NCI-H1436 treated with DMSO at 0.1 percent for 48 hours (cell line): ENCODE data around the gene CRTAC1.

Experiments
- DNase-seq: peaks from one replicate; lab custom pipeline; 2025; lab: John Stamatoyannopoulos, UW

Gene CRTAC1

DNA sequence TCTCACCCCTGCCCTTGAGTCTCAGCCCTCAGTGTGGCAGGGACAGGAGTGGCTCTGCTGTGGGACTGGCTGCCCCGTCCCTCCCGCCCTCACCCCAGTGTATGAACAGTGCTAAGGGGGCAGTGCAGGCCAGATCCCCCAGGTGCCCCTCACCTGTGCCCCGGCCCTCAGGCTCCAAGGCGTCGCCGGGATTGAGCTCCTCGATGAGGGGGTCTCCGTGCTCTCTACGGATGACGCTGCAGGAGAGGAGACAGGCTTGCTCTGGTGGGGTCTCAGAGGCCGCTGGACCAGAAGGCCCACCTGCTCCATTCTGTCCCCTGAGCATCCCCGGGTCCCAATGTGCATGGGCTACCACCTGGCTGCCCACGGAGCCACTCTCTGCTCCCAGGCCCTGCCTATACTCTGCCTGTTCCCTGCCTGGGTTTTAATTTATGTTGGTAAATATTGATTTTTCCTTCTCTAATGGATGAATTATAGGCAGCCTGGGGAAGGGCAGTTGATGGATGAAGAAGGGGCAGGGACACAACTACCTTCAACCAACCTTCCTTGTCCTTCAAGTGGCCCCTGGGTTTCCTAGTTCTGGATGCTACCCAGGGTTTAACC lies 133.6 kb downstream of the CRTAC1 start:
- no peak for DNase-seq

DNA sequence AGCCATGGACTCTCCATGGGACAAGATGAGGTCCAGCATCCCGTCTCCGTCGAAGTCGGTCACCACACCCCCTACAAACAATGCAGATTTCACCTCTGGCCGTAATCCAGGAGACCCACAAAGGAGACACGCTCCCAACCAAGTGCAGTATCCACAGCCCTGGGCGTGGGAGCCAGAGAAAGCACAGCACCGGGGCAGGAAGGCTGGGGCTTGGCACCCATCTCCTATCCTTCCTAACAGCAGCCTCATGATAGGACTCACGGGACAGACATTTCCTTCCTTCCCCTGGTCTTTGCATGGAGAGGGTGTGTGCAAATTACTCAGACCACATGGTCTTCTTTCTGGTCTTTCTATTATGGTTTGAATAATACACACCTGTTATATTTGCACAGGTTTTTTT lies 134.5 kb downstream of the CRTAC1 start:
- no peak for DNase-seq

DNA sequence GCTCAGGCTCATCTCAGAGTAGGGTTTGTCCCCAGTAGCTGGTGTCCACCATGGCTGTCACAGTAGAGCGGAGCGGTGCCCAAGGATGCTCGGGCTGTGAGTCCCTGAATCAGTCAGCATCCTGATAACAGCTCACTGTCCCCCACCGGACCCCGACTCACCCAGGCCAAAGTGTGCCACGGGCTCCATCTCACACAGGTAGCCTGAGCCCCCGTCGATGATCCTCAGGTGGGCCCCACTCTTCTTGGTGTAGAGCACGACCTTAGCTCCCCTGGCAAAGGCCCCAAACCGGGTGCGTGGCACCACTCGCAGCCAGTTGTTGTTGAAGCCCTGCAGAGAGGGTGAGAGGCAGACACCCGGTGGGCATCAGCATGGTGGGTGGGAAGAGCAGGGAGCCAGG lies 135.3 kb downstream of the CRTAC1 start:
- DNase-seq = no peak

DNA sequence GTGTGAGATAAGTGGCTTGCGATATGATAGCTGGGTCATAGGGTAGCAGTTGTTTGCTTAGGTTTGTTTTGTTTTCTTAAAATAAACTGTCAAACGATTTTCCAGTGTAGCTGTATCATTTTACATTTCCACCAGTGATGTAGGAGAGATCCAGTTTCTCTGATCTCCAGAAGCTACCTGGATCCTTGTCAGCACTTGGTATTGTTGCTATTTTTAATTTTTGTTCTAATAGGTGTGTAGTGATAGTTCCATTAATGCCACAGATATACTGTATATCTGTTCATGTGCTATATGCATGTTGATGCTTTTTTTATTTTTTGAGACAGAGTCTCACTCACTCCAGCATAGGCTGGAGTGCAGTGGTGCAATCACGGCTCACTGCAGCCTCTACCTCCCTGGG lies 136.3 kb downstream of the CRTAC1 start:
- DNase-seq = no peak

DNA sequence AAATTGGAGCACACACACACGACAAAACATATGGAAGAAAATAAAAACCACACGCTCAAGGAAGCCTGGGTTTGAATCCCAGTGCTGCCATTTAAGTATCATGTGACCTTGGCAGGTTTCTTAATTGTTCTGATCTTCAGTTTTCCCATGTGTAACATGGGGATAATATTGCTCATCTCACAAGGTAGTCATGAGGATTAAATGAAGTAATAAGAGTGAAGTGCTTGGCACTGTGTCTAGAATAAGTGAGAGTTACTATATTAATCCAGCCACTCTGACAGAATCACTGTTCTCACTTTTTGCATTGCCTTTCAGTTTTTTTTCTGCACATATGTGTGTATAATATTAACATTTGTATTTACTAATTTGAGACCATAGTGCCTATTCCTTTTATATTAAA lies 137.5 kb downstream of the CRTAC1 start:
- no peak for DNase-seq

DNA sequence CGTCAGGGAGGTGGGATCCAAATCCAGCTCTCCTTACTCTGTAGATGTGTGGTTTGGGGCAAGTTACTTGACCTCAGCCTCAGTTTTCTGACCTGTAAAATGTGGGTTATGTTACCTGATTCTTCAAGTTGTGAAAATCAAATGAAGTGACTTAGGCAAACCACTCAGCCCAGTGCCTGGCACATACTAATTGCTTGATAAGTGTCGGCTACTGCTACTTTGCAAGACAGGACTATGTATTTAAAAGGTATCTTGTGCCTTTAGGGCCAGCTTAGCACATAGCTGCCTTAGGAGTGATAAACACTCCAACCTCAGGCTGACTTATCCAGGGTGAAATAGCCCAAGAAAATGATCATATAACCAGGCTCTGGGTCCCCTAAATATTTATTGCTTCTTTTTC lies 137.9 kb downstream of the CRTAC1 start:
- DNase-seq = no peak

DNA sequence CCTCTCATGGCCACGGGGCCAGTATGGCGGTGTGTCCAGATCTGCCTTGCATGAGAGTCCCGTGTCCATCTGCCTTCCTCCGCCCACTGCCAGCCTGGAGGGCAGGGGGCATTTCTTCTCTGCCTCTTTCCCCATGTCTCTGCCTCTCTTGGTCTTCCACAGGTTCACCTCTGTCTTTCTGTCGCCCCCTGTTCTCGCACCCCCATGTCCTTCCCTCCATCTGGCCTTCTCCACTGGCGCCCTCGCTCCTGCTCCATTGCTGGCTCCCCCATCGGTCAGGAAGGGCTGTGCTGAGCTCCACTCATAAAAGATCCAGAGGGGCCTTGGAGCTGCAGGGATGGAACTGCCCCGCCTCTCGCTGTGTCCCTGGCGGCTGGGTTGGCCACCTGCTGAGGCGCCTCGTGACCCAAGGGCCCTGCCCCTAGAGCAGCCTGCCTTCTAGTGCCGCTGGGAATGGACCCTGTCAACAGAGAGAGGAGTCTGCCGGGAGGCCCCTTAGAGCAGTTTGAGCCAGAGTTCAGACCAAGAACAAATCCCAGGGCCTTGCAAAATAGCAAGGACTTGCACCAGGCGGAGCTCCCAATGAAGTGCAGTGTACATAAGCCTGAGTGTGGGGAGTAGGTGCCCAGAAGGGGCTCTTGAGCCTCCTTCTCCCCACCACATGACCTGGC lies 138.8 kb downstream of the CRTAC1 start:
- DNase-seq = no peak

DNA sequence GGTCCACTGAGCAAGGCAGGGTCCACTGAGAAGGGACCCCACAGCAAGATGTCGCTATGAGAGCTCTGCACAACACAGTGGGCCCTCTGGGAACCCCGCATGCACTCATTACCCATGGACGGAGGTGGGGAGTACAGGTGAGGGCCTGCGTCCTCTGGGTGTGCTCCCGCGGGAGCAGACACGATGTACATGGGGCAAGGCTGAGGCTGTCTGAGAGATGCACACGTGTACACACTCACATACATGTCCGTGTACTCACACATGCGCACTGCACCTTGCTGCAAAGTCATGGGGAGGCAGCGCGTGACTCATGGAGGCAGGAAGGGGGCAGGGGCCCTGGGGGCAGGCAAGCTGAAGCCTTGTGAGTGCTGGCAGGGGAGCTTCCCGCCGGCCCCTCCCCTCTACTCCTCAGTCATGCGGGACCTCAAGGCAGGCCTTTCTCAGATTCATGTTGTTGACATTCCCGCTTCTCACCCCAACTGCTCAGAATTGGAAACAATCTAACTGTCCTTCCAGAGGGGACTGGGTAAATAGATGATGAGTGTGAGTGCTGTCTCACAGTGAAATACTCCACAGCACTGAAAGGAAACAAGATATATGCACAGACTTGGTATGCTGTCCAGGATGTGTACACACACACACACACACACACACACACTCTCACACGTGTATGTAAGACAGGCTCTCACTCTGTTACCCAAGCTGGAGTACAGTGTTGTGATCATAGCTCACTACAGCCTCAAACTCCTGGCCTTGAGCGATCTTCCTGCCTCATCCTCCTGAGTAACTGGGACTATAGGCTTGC lies 140.8 kb downstream of the CRTAC1 start:
- peak; percentile 54 for DNase-seq

DNA sequence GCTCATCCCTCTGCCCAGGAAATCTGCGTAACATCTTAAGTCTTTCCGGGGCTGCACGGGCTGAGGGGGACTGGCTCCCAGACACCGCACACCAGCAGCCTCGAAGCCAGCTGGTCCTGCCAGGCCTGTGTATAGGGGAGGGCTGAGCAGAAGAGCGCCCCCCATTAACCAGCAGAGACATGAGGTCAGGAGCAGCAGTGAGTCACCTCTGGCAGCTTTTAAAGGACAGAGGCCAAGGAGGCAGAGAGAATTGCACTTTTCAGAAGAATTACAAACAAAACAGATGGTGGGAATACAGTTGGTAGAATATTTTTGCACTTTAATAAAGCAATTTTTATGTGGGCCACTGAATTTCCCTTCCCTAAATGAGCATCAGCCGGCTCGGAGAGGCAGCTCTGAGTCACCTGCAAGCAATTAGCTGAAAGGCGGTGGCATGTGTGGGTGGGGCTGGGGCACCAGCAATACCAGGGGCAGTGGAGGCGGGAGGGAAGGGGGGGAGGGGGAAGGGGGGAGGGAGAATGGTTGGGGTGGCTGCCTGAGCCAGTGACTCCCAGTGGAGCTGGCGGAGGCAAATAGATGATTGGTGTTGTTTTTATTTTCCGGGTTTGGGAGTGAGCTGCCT lies 141.7 kb downstream of the CRTAC1 start:
- peak; percentile 61 for DNase-seq

DNA sequence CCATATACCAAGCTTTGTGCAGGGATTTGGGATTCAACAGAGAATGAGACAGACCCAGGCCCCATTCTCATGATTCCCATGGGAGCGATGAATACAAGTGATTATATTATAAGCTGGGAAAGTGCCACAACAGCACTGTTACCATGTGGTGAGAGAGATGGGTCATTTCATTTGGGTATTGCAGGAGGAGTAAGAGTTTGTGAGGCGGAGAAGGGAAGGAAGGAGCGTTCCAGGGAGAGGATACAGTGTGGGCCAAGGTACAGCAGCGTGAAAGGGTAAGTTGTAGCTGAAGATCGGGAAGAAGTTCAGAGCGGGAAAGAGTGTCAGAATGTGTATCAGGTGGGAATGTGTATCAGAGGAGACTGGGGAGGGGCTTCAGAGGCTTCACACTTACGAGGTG lies 142.3 kb downstream of the CRTAC1 start:
- no peak for DNase-seq

DNA sequence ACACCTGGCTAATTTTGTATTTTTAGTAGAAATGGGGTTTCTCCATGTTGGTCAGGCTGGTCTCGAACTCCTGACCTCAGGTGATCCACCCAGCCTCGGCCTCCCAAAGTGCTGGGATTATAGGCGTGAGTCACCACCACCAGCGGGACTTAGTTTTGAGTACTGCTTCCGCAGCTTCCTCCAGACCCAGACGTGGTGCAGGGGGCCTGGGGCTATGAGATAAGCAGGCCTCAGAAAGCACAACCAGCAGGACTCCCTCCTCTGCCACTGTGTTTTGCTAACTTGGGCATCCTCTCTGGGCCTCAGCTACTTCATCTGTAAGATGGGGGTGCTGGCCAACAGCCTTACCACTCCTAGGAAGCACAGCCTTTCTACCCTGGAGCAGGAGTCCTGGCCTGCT lies 143.0 kb downstream of the CRTAC1 start:
- DNase-seq = no peak

DNA sequence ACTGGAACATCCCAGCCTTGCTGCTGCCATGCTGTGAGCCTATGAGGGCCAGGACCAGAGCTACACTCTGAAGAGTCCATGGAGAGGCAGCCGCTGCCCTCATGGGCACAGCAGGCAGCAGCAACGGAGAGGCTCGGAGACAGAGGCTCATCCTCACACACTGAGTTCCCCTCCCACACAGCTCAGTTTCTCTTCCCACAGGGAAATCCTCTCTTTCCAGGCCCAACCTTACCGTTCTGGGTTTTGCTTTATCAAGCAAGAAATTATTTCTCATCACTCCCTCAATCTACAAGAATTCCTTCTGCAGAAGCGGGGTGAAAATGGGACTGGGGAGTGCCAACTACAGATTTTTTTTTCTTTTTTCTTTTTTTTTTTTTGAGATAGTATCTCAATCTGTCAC lies 144.1 kb downstream of the CRTAC1 start:
- DNase-seq = no peak

DNA sequence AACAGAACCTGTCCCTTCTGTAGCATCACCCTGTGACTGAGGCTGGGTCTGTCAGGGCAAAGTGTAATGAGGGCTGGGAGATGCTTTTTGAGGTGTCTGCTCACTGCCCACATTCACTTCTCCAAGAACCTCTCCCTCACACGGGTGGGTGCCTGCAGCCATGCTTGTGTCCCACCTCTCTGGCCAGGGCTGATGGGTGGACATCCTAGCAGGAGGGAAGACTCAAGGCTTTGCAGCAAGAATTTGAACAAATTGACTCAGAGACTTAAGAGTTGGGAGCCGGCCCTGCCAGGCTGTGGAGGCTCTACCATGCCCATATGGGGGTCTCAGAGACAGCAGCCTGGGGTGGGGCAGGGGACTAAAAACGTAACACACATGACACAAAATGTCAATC lies 147.3 kb downstream of the CRTAC1 start:
- DNase-seq = no peak

DNA sequence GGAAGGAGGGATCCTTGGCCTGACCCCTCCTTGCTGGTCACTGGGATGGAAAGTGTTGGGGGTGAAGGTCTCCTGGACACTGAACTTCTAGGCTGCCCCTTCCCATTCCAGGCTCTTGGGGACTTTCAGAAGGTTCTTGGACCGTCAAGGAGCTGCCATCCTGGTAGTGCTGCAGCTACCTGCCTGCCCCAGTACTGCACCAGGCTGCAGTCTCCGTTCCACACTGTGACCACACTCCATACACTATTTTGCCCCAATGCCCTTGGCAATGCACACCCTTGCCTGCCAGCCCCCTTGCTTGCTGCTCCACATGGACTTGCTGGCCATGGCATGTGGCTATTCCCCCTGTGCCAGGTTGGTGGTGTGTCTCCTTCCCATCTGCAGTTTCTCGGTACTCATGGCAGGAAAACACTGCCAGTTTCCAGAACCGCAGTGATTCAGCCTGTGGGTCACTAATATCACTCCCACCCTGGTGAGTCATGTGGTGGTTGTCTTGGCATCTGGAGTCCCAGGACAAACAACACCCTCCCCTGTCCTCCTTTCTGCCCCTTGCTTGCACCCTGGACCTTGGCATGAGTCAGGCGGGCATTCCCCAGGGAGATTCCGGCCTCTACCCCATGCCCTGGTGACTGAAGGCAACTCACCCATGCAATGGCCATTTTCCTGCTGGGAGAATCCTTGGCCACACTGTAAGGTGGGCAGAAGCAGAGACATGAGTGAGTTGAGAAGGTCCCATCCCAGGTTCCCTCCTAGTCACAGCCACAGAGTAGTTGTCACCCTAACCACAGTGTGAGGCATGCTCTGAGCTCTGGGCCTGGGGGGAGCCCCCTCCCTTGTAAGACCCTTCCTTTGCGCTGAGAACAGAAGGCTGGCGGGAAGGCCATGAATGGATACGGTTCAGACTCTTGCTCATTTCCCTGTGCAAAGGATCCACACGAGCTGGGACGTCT lies 148.0 kb downstream of the CRTAC1 start:
- no peak for DNase-seq

DNA sequence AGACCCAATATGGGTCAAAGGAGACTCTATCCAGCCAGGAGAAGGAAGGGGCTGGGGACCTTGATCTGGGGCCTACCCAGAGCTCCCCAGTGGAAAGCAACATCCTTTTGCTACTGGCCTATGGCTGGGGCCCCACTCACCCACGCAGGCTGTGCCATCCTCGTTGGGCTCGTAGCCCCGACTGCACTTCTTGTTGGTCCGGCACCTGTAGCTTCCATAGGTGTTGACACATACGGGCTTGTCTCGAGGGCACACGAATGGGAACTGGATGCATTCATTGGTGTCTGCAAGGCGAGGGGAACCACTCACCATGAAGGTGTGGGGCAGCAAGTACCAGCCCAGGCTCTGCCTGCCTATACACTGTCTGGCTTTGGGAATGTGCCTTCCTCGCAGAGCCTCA lies 150.3 kb downstream of the CRTAC1 start:
- DNase-seq = no peak

DNA sequence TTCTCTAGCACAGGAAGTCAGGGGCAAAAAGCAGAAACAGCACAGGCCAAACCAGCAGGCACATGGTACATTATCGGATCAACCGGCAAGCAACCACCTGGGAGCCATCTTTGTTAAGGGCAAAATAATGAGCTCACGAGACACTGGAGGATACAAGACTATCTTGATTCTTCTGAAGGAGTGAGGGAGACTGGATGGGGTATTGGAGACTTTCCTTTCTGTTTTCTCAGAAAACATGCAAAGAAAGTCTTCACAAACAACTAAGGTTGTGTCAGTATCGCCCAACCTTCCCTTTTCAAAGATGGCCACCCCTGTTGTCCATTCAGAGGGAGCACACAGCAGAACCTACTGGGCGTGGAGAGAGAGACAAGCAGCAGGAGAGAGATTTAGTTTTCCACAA lies 151.2 kb downstream of the CRTAC1 start:
- DNase-seq = no peak

DNA sequence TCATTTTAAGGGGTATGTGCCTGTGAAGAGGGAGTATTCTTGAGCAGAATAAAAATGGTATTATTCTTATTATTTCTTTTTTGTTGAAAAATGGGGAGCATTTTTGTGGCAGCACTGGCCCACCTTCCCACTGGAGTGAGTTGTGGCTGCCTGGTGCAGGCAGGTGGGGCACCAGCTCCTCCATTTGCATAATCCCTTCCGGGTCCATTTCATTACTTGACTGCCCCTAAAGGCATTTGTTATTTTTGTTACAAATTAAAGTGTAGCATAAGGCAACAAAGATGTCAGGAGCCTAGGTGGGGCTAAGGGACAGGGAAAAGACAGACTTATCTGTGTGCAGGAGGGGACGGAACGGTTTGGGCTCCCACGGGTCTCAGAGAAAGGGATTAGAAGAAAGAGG lies 154.0 kb downstream of the CRTAC1 start:
- no peak for DNase-seq

DNA sequence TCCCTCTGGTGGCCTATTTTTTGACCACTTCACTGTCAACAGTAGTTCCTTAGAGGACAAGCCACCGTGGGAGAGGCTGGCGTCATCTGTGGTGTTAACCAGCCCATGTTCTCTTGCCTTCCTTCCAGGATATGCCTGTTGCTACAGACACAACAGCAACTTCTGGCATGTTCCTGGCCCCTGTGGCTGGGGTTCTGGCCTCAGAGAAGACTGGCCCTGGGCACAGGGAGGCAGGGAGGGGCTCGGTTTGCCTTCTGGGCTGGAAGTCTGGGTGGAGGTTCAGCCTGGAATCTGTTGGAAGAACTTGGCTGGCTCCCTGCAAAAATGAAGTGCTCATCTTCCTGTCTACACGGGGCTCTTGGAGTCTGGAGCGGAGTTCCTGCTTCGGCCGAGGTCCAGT lies 155.0 kb downstream of the CRTAC1 start:
- DNase-seq = no peak

DNA sequence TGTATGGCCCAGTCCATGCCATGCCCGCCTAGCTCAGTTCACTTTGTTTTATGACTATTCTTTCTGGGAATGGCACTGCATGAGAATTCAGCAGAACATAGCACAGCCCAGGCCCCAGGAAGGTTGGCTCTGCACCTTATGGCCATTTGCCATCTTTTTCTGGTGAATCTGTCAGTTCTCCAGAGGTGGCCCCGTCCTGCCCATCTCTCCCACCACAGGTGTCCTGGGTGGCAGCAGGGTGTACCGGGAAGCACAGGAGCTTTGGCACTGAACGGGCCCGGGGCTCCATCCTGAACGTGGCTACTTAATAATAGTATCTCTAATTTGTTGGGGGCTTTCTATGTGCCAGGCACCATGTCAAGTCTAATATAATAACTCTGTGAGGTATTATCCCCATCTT lies 156.1 kb downstream of the CRTAC1 start:
- DNase-seq = no peak

DNA sequence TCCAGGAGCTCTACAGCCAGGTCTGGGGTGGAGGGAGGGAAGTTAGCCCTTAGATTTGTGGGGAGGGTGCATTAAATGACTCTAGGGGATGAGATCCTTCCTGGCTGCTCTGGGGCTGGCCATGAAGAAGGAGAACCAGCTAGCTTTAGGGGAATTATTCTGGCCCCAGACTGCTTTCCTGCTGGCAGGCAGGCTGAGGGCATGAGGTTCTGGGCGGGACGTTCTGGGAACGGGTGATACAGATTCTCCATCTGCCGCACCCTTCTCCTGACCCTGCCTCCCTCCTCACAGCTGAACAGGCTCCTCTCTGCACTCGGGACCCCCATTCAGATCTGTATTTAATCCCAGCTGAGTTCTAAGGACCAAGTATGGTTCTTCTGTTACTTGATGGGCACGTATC lies 156.9 kb downstream of the CRTAC1 start:
- DNase-seq = no peak

DNA sequence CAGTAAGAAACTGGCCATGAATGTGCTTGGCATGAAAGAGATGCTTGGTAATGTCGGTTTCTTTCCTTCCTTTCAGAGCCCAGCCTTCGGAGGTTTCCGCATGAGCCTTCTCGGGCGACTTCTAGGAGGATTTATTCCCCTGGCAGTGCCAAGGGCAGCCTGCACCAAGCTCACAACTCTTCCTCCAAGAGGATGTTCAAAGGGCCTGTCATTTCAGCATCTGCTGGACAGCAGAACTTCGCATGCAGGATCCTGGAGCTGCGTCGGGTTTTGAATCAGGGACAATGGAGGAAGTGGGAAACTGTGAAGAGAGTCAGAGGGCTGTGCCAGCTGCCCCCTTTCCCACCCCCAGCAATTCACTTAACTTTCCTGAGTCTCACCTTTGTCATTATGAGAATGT lies 159.4 kb downstream of the CRTAC1 start:
- no peak for DNase-seq
